ENCODE results near the gene ADAMTS17.

ADAMTS17 gene

GRCh38 chr15:99984491-99985243 is 357.1 kb downstream of the ADAMTS17 start:
- H3K27ac ChIP-seq, result no peak overlapping the region
- no peak overlapping the region for H3K4me3 ChIP-seq
- TF ChIP-seq CTCF (IDR thresholded peaks at IDR 0.05), result no peak
- no peak for DNase-seq (ENCODE audit: low spot score)

- DNase-seq (ENCODE audit: low spot score), result no peak
- Histone ChIP-seq H3K27ac (no peak overlapping the region), H3K4me3 (no peak overlapping the region)
- no peak for TF ChIP-seq CTCF (IDR thresholded peaks at IDR 0.05)
These were observed 357.9 kb downstream of the ADAMTS17 start for GRCh38 chr15:99983886-99984286.

- peak overlapping the region in 1 of 2 donors; percentile 25 for H3K27ac ChIP-seq
- DNase-seq (ENCODE audit: low spot score), result no peak
- TF ChIP-seq CTCF (IDR thresholded peaks at IDR 0.05), result no peak
- no peak overlapping the region for H3K4me3 ChIP-seq
These were observed 358.4 kb downstream of the ADAMTS17 start for GRCh38 chr15:99983171-99983885.

- Histone ChIP-seq H3K4me3 (no peak overlapping the region), H3K27ac (no peak overlapping the region)
- no peak for DNase-seq (ENCODE audit: low spot score)
- no peak for TF ChIP-seq CTCF (IDR thresholded peaks at IDR 0.05)
These were observed 359.1 kb downstream of the ADAMTS17 start for GRCh38 chr15:99982662-99983061.

GRCh38 chr15:99981839-99982658 is 359.7 kb downstream of the ADAMTS17 start:
- no peak overlapping the region for H3K27ac ChIP-seq
- DNase-seq (ENCODE audit: low spot score), result no peak
- H3K4me3 ChIP-seq, result no peak overlapping the region
- TF ChIP-seq CTCF (IDR thresholded peaks at IDR 0.05), result no peak

GRCh38 chr15:99981191-99981647 is 360.6 kb downstream of the ADAMTS17 start:
- H3K27ac ChIP-seq, result no peak overlapping the region
- DNase-seq (ENCODE audit: low spot score), result no peak
- H3K4me3 ChIP-seq, result no peak overlapping the region
- TF ChIP-seq CTCF (IDR thresholded peaks at IDR 0.05), result no peak
